ENCODE data around the gene AKT2.

DNA sequence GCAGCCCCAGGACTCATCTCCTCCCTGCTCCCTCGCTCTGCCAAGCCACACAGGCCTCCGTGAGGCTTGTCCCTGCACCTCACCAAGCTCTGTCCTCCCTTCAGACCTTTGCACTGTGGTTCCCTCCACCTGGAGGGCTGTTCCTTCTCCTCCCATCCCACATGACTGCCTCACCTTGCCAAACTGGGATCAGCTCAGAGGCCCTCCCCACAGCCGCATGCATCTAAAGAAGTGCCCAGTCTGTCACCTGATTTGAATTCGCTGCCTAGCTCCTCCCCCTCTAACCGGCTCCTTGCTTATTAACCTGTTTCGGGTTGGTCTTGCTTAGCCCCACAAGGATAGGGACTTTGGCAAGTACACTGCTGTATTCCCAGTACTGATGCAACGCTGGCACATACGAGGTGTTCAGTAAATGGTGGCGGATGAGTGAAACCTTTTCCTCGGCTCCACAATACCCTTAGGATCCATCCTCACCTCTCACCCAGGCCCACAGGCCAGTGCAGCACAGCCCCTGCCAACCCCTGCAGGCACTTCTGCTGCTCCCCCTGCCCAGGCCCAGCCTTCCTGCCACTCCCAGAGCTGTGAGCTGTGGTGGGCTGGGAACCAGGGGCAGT lies 4.4 kb downstream of the AKT2 start:
- TF ChIP-seq, protein P1, sequence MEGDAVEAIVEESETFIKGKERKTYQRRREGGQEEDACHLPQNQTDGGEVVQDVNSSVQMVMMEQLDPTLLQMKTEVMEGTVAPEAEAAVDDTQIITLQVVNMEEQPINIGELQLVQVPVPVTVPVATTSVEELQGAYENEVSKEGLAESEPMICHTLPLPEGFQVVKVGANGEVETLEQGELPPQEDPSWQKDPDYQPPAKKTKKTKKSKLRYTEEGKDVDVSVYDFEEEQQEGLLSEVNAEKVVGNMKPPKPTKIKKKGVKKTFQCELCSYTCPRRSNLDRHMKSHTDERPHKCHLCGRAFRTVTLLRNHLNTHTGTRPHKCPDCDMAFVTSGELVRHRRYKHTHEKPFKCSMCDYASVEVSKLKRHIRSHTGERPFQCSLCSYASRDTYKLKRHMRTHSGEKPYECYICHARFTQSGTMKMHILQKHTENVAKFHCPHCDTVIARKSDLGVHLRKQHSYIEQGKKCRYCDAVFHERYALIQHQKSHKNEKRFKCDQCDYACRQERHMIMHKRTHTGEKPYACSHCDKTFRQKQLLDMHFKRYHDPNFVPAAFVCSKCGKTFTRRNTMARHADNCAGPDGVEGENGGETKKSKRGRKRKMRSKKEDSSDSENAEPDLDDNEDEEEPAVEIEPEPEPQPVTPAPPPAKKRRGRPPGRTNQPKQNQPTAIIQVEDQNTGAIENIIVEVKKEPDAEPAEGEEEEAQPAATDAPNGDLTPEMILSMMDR (conservative IDR thresholded peaks at IDR 0.05; ENCODE audit: low read length) = no peak
- TF ChIP-seq EZH2phosphoT487 (IDR thresholded peaks at IDR 0.05; ENCODE audit: borderline replicate concordance) = no peak

Data from Loucy (cell line).